GM19351 (cell line): ENCODE data around the gene LDLRAD3.
"Not testable (repeated sequence)": the region's sequence is repeated elsewhere in the genome, so short reads cannot be mapped to it uniquely, and the experiment has no call there.

ENCODE experiments used
- ATAC-seq: cut with Tn5 transposase; IDR thresholded peaks from one replicate; pipeline ENCODE4 v1.9.1; 2021; ENCODE audit warnings: mild to moderate bottlenecking, moderate library complexity; ENCODE audit not compliant: unreplicated experiment

The LDLRAD3 gene

GRCh38 chr11:36150986-36151385 lies 207.1 kb downstream of the LDLRAD3 start:
- ATAC-seq, result no peak

GRCh38 chr11:36151933-36152580 lies 208.2 kb downstream of the LDLRAD3 start:
- ATAC-seq, result no peak

GRCh38 chr11:36153551-36153950 lies 209.7 kb downstream of the LDLRAD3 start:
- ATAC-seq, result no peak

GRCh38 chr11:36155124-36155561 lies 211.3 kb downstream of the LDLRAD3 start:
- no peak for ATAC-seq

DNA sequence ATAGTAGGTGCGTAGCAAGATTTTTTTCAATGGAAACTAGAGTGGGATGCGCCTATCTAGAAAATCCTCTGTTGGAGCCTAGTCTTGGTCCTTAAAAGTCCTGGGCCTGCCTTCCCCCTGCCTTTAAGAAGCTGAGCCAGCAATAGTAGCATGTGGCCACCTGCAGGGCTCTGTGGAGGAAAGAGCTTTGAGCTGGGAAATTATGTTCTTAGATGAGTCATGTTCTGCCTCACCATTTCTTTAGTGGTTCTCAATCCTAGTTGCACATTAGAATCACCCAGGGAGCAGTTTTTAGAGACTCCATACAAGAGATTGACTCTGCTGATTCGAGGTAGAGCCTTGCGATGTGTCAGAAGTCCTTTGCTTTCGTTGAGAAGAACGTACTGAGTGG lies 211.9 kb downstream of the LDLRAD3 start:
- no peak for ATAC-seq

GRCh38 chr11:36156161-36156816 lies 212.4 kb downstream of the LDLRAD3 start:
- ATAC-seq, result no peak

GRCh38 chr11:36156817-36157519 lies 213.1 kb downstream of the LDLRAD3 start:
- ATAC-seq, result no peak

DNA sequence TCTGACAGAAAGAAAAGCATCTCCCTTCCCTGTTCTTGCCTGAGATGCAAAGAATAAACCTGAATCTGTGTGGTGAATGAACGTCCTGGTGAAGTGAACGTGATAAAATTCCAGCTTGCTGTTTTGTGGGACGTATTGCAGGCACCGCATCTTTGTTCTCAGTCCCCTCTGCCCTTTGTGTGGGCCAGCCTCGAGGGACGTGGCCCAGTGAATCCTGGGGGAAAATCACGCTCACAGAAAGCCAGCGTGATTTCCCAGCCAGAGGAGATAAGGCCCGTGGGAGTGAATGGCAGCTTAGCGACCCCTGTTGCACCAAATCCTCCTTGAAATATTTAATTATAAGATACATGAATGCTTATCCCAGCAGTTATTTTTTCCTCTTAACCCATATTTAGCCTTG lies 216.2 kb downstream of the LDLRAD3 start:
- ATAC-seq, result no peak

- no peak for ATAC-seq
Observed at GRCh38 chr11:36161572-36161971, 217.7 kb downstream of the LDLRAD3 start.

DNA sequence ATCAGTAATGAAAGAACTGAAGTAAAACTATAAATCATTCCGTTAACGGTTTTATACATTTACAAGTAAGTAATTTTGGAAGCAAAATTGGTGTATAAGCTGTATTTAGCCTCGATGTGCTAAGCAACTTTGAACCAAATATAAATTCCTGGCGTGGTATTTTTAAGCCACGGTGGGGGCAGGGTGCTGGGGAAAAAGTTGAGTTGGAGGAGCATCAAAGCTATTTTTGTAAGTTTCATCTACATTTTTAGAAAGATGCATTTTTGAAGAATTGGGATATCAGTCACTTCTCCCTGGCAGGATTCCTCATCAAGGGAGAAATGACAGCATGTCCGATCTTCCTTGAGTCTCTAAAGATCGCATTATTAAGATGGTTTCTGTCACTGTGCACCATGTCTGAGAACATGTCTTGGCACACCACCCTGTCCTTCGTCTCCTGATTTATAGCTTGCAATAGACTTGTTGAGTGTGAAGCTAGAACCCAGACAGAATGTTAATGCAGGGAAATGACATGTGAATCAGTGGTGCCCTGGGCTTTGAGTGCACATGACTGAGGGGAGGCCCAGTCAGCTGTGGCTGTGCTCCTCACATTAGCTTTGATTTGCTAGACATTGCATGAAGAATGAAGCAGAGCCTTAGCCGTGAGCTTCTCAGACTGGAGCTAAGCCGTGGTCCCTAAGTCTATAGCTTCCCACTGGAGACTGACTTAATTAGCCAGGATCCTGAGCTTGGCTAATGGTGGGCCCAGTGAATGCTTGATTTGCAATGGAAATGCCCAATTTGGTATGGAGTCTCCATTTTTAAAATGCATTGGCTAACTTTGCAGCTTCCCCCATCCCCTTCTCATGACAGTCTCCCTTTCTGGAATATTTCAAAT lies 218.4 kb downstream of the LDLRAD3 start:
- ATAC-seq, result no peak

GRCh38 chr11:36162883-36163434 lies 219.1 kb downstream of the LDLRAD3 start:
- no peak for ATAC-seq

DNA sequence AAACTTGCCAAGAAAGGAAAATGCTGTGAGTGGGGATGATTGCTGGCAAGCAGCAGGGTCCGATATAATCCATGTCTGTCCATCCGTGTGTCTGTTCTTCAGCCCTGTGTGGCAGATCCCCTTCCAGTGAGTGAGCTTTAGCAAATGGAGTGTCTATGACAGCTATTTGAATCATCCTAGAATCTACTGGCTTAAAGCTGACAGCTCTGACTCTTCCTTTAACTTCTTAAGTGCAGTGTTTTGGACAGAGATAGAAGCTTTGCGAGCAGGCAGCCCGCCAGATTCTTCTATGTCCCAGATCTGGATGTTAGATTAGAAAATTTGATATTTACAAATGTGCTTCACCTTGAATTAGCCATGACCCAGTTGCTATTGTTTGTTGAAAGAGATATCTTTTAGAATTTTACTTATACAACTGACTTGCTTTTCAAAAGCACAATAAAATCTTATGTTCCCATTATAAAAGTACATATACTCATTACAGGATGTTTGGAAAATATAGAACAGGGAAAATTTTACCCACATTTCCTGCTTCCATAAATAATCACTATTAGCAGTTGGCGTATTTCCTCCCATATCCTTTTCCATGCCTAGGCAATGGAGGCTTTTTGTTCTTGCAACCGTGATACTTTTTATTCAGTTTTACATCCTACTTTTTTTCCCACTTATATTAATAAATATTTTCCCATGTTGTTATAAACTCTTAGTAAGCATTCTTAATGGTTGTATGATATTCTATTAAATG lies 220.8 kb downstream of the LDLRAD3 start:
- no peak for ATAC-seq

DNA sequence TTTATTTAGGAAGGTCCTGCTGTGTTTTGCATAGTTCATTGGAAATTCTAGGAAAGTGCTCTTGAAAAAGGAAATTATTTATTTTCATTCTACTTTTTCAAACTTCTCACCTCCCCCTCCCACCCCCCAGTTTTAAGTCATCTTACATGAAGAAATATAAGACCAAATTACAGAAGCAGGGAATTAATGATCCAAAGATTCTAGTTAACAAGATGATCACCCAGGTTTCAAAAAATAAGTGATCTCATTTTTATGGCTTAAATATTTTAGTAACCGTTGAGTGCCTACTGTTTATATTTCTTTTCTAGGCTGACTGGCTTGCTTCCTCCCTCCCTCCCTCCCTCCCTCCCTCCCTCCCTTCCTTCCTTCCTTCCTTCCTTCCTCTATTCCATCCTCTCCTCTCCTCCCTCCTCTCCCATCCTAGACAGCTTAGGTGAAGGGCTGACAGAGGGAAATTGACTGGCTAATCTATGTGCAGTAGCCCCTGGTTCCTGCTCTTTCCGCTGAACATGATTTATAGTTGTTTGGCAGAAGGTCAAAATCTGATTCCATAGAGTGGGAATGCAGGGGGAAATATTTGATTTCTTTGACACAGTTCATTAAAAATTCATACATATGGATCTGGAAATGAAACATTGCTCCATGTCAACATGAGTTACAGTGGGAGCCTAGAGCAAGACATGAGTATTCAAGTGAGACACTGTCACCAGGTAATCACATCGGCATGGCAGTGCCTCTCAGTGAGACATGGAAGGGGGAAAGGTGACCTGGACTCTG lies 221.9 kb downstream of the LDLRAD3 start:
- no peak for ATAC-seq

DNA sequence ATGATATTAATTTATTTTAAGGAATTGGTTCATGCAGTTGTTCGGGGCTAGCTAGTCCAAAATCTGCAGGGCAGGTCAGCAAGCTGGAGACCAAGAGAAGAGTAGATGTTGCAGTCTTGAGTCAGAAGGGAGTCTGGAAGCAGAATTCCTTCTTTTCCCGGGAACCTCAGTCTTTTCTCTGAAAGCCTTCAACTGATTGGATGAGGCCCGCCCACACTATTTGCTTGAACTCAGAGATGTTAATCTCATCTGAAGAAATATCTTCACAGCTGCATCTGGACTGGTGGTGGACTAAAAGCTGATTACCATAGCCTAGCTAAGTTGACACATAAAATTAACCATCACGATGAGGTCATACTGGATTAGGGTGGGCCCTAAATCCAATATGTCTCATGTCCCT lies 223.2 kb downstream of the LDLRAD3 start:
- ATAC-seq, result no peak

DNA sequence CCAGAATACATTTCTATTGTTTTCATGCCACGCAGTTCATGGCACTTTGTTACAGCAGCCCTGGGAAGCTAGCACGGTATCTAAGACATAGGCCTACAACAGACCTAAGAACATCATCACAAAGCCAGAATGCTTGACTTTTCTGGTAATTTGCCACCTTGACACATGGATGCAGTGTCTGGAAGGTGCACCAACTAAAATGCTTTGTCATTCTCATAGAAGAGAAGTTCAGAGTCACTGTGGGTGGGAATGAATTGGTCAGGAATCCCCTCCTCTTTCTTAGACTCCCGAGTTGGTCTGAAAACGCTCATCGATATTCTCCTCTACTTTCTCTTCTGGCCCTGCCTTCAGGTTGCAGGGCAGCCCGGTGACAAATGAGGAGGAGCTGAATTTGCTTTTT lies 223.9 kb downstream of the LDLRAD3 start:
- ATAC-seq, result no peak

- ATAC-seq, result no peak
Observed at GRCh38 chr11:36177836-36178235, 234.0 kb downstream of the LDLRAD3 start.

DNA sequence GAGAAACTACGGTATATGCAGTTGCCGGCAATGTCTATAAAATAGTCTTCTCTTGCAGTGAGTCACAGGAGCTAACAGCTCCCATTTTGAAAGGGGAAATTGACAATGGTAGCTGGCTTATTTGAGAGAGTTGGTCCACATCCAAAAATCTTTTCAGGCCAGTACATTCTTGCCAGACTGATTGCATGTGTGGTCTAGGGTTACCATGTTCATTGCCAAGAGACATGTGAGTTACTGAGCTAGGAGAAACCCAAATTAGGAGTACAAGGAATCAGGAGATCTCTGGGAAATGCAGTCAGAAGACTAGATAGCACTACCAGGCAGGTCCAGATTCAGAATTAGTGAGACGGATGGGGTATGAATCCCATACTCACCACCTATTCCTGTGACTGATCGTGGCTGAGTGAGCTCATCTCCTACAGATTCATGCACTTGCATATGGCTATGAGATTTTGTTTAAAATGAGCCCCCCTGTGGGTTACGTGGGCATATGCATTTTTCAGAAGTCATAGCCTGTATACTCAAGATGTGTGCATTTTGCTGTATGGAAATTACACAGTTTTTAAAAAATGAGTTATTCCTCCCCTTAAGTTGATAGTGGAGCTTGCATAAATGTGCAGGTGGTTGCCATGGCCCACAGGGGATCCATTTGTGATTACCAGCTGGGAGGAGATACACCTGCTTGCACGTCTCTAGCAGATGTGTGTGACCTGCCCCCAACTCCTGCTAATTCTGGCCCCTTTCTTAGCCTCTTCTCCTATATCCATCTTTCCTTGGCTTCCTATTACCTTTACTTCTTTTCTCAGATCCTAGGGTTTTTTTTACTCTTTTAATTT lies 242.7 kb downstream of the LDLRAD3 start:
- ATAC-seq, result no peak

DNA sequence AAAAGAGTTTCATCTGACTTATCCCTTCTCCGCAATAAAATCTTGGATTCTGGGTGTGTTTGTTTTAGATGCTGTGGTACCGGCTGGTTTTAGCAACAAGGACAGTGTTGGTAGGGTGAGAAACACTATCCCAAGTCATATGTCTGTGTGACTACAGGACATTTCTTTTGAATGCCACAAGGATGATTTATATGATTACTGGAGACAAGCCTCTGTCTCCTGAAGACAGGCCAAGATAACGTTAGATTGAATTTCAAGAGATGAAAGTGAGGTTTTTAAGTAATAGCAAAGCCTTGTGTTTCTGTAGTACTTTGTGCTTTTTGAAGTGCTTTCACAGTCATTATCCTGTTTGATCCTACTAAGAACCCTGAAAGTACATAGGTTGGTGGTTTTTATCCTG lies 243.8 kb downstream of the LDLRAD3 start:
- no peak for ATAC-seq

- ATAC-seq, result not testable (repeated sequence)
Observed at GRCh38 chr11:36189735-36190134, 245.9 kb downstream of the LDLRAD3 start.
